ENCODE data around the gene PID1. TPM values are rescaled to one million over a fixed set of nuclear protein-coding genes. Genes with fewer than 3 reads are reported as not detected.

The PID1 gene
- total and polyA plus RNA-seq, 4 donors, result 13.3 to 52.0 (median 45.7) TPM

DNA sequence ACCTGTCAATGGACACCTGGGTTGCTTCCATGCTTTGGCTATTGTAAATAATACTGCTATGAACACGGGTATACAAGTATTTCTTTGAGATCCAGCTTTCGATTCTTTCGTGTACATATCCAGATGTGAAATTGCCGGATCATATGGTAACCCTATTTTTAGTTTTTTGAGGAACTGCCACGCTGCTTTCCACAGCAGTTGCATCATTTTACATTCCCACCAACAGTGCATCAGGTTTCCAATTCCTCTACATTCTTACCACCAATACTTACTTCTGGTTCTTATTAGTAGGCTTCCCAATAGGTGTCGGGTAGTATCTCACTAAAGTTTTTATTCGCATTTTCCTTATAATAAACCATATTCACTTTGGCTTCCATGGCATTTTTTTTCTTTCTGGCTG, 69.6 kb downstream of the PID1 start:
- no peaks in the 10 kb centered on the region for H3K27me3 ChIP-seq (ENCODE audit: control insufficient read depth in 4 of 4, insufficient read depth in 4 of 4, low read length in 3 of 4)
- TF ChIP-seq EGR1 (IDR thresholded peaks at IDR 0.05; ENCODE audit: low read depth in 2 of 2) (no peak), HNF4G (IDR thresholded peaks at IDR 0.05) (no peak), ATF3 (IDR thresholded peaks at IDR 0.05) (no peak), REST (IDR thresholded peaks at IDR 0.05) (no peak), RXRA (IDR thresholded peaks at IDR 0.05) (no peak), FOXA2 (IDR thresholded peaks at IDR 0.05) (no peak), YY1 (IDR thresholded peaks at IDR 0.05) (no peak), SP1 (IDR thresholded peaks at IDR 0.05) (no peak), JUND (IDR thresholded peaks at IDR 0.05) (no peak), HNF4A (conservative IDR thresholded peaks at IDR 0.05) (no peak), GABPA (IDR thresholded peaks at IDR 0.05 in 1 of 2, conservative IDR thresholded peaks at IDR 0.05 in 1 of 2) (no peak), TAF1 (conservative IDR thresholded peaks at IDR 0.05) (no peak), FOXA1 (IDR thresholded peaks at IDR 0.05) (no peak)
- TF ChIP-seq, protein P1, sequence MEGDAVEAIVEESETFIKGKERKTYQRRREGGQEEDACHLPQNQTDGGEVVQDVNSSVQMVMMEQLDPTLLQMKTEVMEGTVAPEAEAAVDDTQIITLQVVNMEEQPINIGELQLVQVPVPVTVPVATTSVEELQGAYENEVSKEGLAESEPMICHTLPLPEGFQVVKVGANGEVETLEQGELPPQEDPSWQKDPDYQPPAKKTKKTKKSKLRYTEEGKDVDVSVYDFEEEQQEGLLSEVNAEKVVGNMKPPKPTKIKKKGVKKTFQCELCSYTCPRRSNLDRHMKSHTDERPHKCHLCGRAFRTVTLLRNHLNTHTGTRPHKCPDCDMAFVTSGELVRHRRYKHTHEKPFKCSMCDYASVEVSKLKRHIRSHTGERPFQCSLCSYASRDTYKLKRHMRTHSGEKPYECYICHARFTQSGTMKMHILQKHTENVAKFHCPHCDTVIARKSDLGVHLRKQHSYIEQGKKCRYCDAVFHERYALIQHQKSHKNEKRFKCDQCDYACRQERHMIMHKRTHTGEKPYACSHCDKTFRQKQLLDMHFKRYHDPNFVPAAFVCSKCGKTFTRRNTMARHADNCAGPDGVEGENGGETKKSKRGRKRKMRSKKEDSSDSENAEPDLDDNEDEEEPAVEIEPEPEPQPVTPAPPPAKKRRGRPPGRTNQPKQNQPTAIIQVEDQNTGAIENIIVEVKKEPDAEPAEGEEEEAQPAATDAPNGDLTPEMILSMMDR (IDR thresholded peaks at IDR 0.05; ENCODE audit: low read depth, low read length, missing input control), result no peak
- TF ChIP-seq, protein P2, sequence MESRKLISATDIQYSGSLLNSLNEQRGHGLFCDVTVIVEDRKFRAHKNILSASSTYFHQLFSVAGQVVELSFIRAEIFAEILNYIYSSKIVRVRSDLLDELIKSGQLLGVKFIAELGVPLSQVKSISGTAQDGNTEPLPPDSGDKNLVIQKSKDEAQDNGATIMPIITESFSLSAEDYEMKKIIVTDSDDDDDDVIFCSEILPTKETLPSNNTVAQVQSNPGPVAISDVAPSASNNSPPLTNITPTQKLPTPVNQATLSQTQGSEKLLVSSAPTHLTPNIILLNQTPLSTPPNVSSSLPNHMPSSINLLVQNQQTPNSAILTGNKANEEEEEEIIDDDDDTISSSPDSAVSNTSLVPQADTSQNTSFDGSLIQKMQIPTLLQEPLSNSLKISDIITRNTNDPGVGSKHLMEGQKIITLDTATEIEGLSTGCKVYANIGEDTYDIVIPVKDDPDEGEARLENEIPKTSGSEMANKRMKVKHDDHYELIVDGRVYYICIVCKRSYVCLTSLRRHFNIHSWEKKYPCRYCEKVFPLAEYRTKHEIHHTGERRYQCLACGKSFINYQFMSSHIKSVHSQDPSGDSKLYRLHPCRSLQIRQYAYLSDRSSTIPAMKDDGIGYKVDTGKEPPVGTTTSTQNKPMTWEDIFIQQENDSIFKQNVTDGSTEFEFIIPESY (IDR thresholded peaks at IDR 0.05), result no peak
- no peaks in the 10 kb centered on the region for H3K9me3 ChIP-seq (ENCODE audit: control insufficient read depth in 4 of 4, low read length in 3 of 4)
- peaks cover 7 to 36% (median 33%) of the 10 kb centered on the region in 4 donors for H3K4me1 ChIP-seq (ENCODE audit: control insufficient read depth in 4 of 4, insufficient read depth in 4 of 4, low read length in 3 of 4)
- no peak for DNase-seq (ENCODE audit: low spot score)
- H3K4me3 ChIP-seq (ENCODE audit: low read depth in 1 of 3, low read length in 3 of 3), result no peak overlapping the region
- 91% methylated on average over 7 of the region's 7 CpGs for WGBS
- H3K36me3 ChIP-seq (ENCODE audit: control insufficient read depth in 4 of 4, insufficient read depth in 3 of 4, low read depth in 1 of 4, low read length in 3 of 4), result no peaks in the 10 kb centered on the region
- H3K9ac ChIP-seq (ENCODE audit: low read depth in 1 of 2, low read length in 2 of 2), result no peak overlapping the region
- no peak overlapping the region for H3K27ac ChIP-seq (ENCODE audit: low read depth in 1 of 2, low read length in 2 of 2)

GRCh38 chr2:229199267-229199666, 71.8 kb downstream of the PID1 start:
- Histone ChIP-seq H3K9me3 (ENCODE audit: control insufficient read depth in 4 of 4, low read length in 3 of 4) (no peaks in the 10 kb centered on the region), H3K9ac (ENCODE audit: low read depth in 1 of 2, low read length in 2 of 2) (no peak overlapping the region), H3K4me1 (ENCODE audit: control insufficient read depth in 4 of 4, insufficient read depth in 4 of 4, low read length in 3 of 4) (peaks cover 0 to 28% (median 21%) of the 10 kb centered on the region in 4 donors), H3K4me3 (ENCODE audit: low read depth in 1 of 3, low read length in 3 of 3) (no peak overlapping the region), H3K36me3 (ENCODE audit: control insufficient read depth in 4 of 4, insufficient read depth in 3 of 4, low read depth in 1 of 4, low read length in 3 of 4) (no peaks in the 10 kb centered on the region), H3K27ac (ENCODE audit: low read depth in 1 of 2, low read length in 2 of 2) (no peak overlapping the region), H3K27me3 (ENCODE audit: control insufficient read depth in 4 of 4, insufficient read depth in 4 of 4, low read length in 3 of 4) (no peaks in the 10 kb centered on the region)
- 60% methylated on average over 2 of the region's 2 CpGs for WGBS
- DNase-seq (ENCODE audit: low spot score), result no peak
- TF ChIP-seq, protein P2 (IDR thresholded peaks at IDR 0.05), result no peak
- TF ChIP-seq REST (IDR thresholded peaks at IDR 0.05), result no peak
- no peak for TF ChIP-seq EGR1 (IDR thresholded peaks at IDR 0.05; ENCODE audit: low read depth in 2 of 2)
- TF ChIP-seq GABPA (IDR thresholded peaks at IDR 0.05 in 1 of 2, conservative IDR thresholded peaks at IDR 0.05 in 1 of 2), result no peak
- TF ChIP-seq TAF1 (conservative IDR thresholded peaks at IDR 0.05), result no peak
- TF ChIP-seq RXRA (IDR thresholded peaks at IDR 0.05), result no peak
- TF ChIP-seq, protein P1 (IDR thresholded peaks at IDR 0.05; ENCODE audit: low read depth, low read length, missing input control), result no peak
- no peak for TF ChIP-seq JUND (IDR thresholded peaks at IDR 0.05)
- no peak for TF ChIP-seq SP1 (IDR thresholded peaks at IDR 0.05)
- TF ChIP-seq HNF4A (conservative IDR thresholded peaks at IDR 0.05), result no peak
